GM18517 (cell line): ENCODE results near the gene ZNHIT6.

Experiments used
- ATAC-seq: cut with Tn5 transposase; IDR thresholded peaks from one replicate; pipeline ENCODE4 v1.9.1; 2021; ENCODE audit warnings: mild to moderate bottlenecking, moderate library complexity; ENCODE audit not compliant: unreplicated experiment

ZNHIT6 gene

GRCh38 chr1:85599681-85600080 is 108.6 kb downstream of the ZNHIT6 start:
- ATAC-seq, result no peak
